Thoracic aorta (tissue), 2 donors: ENCODE measurements around the gene FZD2. TPM values are rescaled to one million over a fixed set of nuclear protein-coding genes. Genes with fewer than 3 reads are reported as not detected.
"Not testable (repeated sequence)": the region's sequence is repeated elsewhere in the genome, so short reads cannot be mapped to it uniquely, and the experiment has no call there.

Experiments
- ATAC-seq: fragments of 150-250 bp; one replicate; pipeline ENCODE4 v1.8.0; 2017; ENCODE audit warnings: low read depth; ENCODE audit not compliant: insufficient number of reproducible peaks, low FRiP score
- DNase-seq: peaks from one replicate; pipeline ENCODE4 v3.0.0-alpha.2; 2020; ENCODE audit warnings: low spot score
- H3K27ac ChIP-seq, 2 donors: fragments of 200-600 bp; sonication (generic); 1 replicate in 1 of 2; 2 replicates in 1 of 2; pipeline ENCODE4 v1.5.1; 2016; ENCODE audit warnings: mild to moderate bottlenecking in 2 of 2, moderate library complexity in 2 of 2
- H3K27me3 ChIP-seq: fragments of 200-600 bp; sonication (generic); replicated peaks from 2 replicates; pipeline ENCODE4 v1.6.0; 2016; ENCODE audit warnings: mild to moderate bottlenecking; ENCODE audit not compliant: insufficient read depth
- H3K36me3 ChIP-seq: fragments of 200-600 bp; sonication (generic); one replicate; pipeline ENCODE4 v1.5.1; 2016
- H3K4me1 ChIP-seq, 2 donors: fragments of 200-600 bp; sonication (generic); 1 replicate in 1 of 2; 2 replicates in 1 of 2; pipeline versions ENCODE4 v1.5.1 to v1.6.0; 2016; ENCODE audit warnings: low read depth in 2 of 2, mild to moderate bottlenecking in 1 of 2; ENCODE audit not compliant: control insufficient read depth in 1 of 2
- H3K4me3 ChIP-seq: fragments of 200-600 bp; sonication (generic); 2 replicates; pipeline ENCODE4 v1.5.1; 2016; ENCODE audit warnings: mild to moderate bottlenecking
- H3K9me3 ChIP-seq: fragments of 200-600 bp; sonication (generic); 2 replicates; pipeline ENCODE4 v1.5.1; 2016
- CTCF ChIP-seq: fragments of 200-600 bp; sonication (generic); IDR thresholded peaks from one replicate; pipeline ENCODE4 v1.5.1; 2019; ENCODE audit warnings: antibody characterized with exemption
- total RNA-seq, 2 donors: library from RNA; depleted of rRNA; stranded (reverse); fragments of >200 nt; gene quantifications; one replicate each; pipeline versions ENCODE4 v1.1.0 to v1.2.3, GENCODE V29; 2016

FZD2 gene
- total RNA-seq, 2 donors from 2014 or later, result 12.6 to 24.2 TPM

GRCh38 chr17:44585315-44585714 is 28.0 kb downstream of the FZD2 start:
- no peaks in the 10 kb centered on the region for H3K36me3 ChIP-seq
- DNase-seq, result no peak
- peak overlapping the region; percentile 90 to 95 for H3K27ac ChIP-seq
- no peaks in the 10 kb centered on the region for H3K27me3 ChIP-seq
- TF ChIP-seq CTCF, result no peak
- H3K4me1 ChIP-seq, result peaks cover 17 to 49% of the 10 kb centered on the region in 2 donors
- H3K4me3 ChIP-seq, result no peak overlapping the region
- no peak for ATAC-seq
- H3K9me3 ChIP-seq, result no peaks in the 10 kb centered on the region

- Histone ChIP-seq H3K4me3 (no peak overlapping the region), H3K36me3 (no peaks in the 10 kb centered on the region), H3K4me1 (peaks cover 17 to 49% of the 10 kb centered on the region in 2 donors), H3K27me3 (no peaks in the 10 kb centered on the region), H3K9me3 (no peaks in the 10 kb centered on the region), H3K27ac (peak overlapping the region; percentile 95 to 98)
- DNase-seq, result peak; percentile 58
- TF ChIP-seq CTCF, result no peak
- ATAC-seq, result peak; percentile 90
These were observed 30.1 kb downstream of the FZD2 start for GRCh38 chr17:44587339-44587738.

- Histone ChIP-seq H3K27ac (peak overlapping the region in 1 of 2 donors; percentile 95), H3K4me3 (no peak overlapping the region), H3K27me3 (no peaks in the 10 kb centered on the region), H3K9me3 (no peaks in the 10 kb centered on the region), H3K4me1 (peaks cover 12 to 37% of the 10 kb centered on the region in 2 donors), H3K36me3 (no peaks in the 10 kb centered on the region)
- ATAC-seq (no peak), DNase-seq (no peak)
- TF ChIP-seq CTCF, result no peak
These were observed 32.2 kb downstream of the FZD2 start for GRCh38 chr17:44589316-44590071.

GRCh38 chr17:44590072-44590462 is 32.8 kb downstream of the FZD2 start:
- not testable (repeated sequence) for H3K27me3 ChIP-seq, DNase-seq, H3K9me3 ChIP-seq, H3K27ac ChIP-seq, H3K4me3 ChIP-seq, ATAC-seq, H3K36me3 ChIP-seq
- H3K4me1 ChIP-seq, result peaks cover 9 to 32% of the 10 kb centered on the region in 2 donors

- H3K4me3 ChIP-seq, ATAC-seq, H3K27ac ChIP-seq, H3K9me3 ChIP-seq, H3K27me3 ChIP-seq, DNase-seq, H3K36me3 ChIP-seq: not testable (repeated sequence)
- H3K4me1 ChIP-seq, result peaks cover 9 to 25% of the 10 kb centered on the region in 2 donors
These were observed 33.5 kb downstream of the FZD2 start for GRCh38 chr17:44590762-44591161.

- H3K4me3 ChIP-seq, result no peak overlapping the region
- no peaks in the 10 kb centered on the region for H3K9me3 ChIP-seq
- H3K36me3 ChIP-seq, result no peaks in the 10 kb centered on the region
- no peaks in the 10 kb centered on the region for H3K27me3 ChIP-seq
- H3K27ac ChIP-seq, result no peak overlapping the region
- peaks cover 9 to 21% of the 10 kb centered on the region in 2 donors for H3K4me1 ChIP-seq
- ATAC-seq (no peak), DNase-seq (no peak)
- TF ChIP-seq CTCF, result no peak
These were observed 33.9 kb downstream of the FZD2 start for GRCh38 chr17:44591206-44591605.
